HepG2 (cell line): Measurements from ENCODE around the gene SMOC1. TPM values are rescaled to one million over a fixed set of nuclear protein-coding genes. Genes with fewer than 3 reads are reported as not detected.

Source experiments
- AKNA ChIP-seq: sonication (generic); formaldehyde crosslinking; IDR thresholded peaks from 2 replicates; pipeline ENCODE4 v1.4.0; 2020; ENCODE audit warnings: missing genetic modification reagents, borderline replicate concordance
- FOXP1 ChIP-seq, 2 experiments: fragments of 450-650 bp in 1 of 2; IDR thresholded peaks; 2 replicates each; pipeline ENCODE4 v1.6.1; 2017 to 2018; ENCODE audit warnings: antibody characterized with exemption in 1 of 2
- NPAS2 ChIP-seq: sonication (generic); formaldehyde crosslinking; IDR thresholded peaks from 2 replicates; pipeline ENCODE4 v1.8.0; 2022; ENCODE audit warnings: mild to moderate bottlenecking, missing genetic modification reagents, borderline replicate concordance
- ZBTB40 ChIP-seq, 2 experiments: fragments of 450-650 bp in 1 of 2; sonication (generic) in 1 of 2; formaldehyde crosslinking in 1 of 2; IDR thresholded peaks; 2 replicates each; pipeline versions ENCODE4 v1.6.1 to v1.8.0; 2016 to 2022; ENCODE audit warnings: antibody characterized with exemption in 1 of 2, mild to moderate bottlenecking in 1 of 2, missing genetic modification reagents in 1 of 2
- polyA plus RNA-seq, 8 experiments: library from polyadenylated mRNA; depleted of rRNA in 3 of 8; stranded (reverse) in 7 of 8; unstranded in 1 of 8; fragments of >200 nt; fragmentation: Illumina TruSeq in 4 of 8; extraction: Trizol in 4 of 8; gene quantifications; 2 replicates each; pipeline versions ENCODE4 v1.2.1 to v1.2.3, GENCODE V29; 2011 to 2016; ENCODE audit warnings: low read depth in 4 of 8, missing spikeins in 1 of 8, mixed read lengths in 1 of 8; ENCODE audit not compliant: insufficient read depth in 1 of 8
- total RNA-seq, 5 experiments: library from RNA; depleted of rRNA; stranded (reverse); fragments of >200 nt; fragmentation: Illumina TruSeq; extraction: Trizol; gene quantifications; 2 replicates each; pipeline ENCODE4 v1.2.3, GENCODE V29; 2016; ENCODE audit warnings: low read depth in 1 of 5

SMOC1 gene
- total and polyA plus RNA-seq, 2 of the 13 experiments (the other 11 are each of a cell fraction or from before 2014, with no cell fraction given) = 17.8 to 35.6 TPM

GRCh38 chr14:69909826-69910550, 30.8 kb downstream of the SMOC1 start (continued):
- TF ChIP-seq ZBTB40 (IDR thresholded peaks at IDR 0.05) (no peak), ZBTB40 (CRISPR knock-in tag; IDR thresholded peaks at IDR 0.05) (no peak), AKNA (CRISPR knock-in tag) (no peak), FOXP1 (IDR thresholded peaks at IDR 0.05) (no peak), FOXP1 (CRISPR knock-in tag; IDR thresholded peaks at IDR 0.05) (no peak), NPAS2 (CRISPR knock-in tag) (no peak)
- TF ChIP-seq, all 625 proteins: peak for 0
